Endothelial cell of umbilical vein (primary cell): ENCODE data around the gene CTSH.

Experiments used
- EZH2 ChIP-seq: IDR thresholded peaks from 2 replicates; pipeline ENCODE4 v1.6.1; 2012; ENCODE audit warnings: borderline replicate concordance, low read depth, mild to moderate bottlenecking, moderate library complexity, low read length, inconsistent platforms; ENCODE audit not compliant: severe bottlenecking
- FOS ChIP-seq: IDR thresholded peaks from 2 replicates; pipeline ENCODE4 v1.6.1; 2011; ENCODE audit warnings: mild to moderate bottlenecking, low read length, moderate library complexity, borderline replicate concordance; ENCODE audit not compliant: insufficient read depth
- JUN ChIP-seq: IDR thresholded peaks from 2 replicates; pipeline ENCODE4 v1.6.1; 2011; ENCODE audit warnings: borderline replicate concordance, low read depth; ENCODE audit not compliant: insufficient read length, insufficient read depth
- MAX ChIP-seq: IDR thresholded peaks from 2 replicates; pipeline ENCODE4 v1.6.1; 2011; ENCODE audit not compliant: insufficient read depth, insufficient read length
- MYC ChIP-seq: IDR thresholded peaks from one replicate; pipeline ENCODE4 v1.6.1; 2011; ENCODE audit warnings: mild to moderate bottlenecking, low read depth, low read length
- POLR2A ChIP-seq: IDR thresholded peaks from 2 replicates; pipeline ENCODE4 v1.6.1; 2012; ENCODE audit warnings: low read depth, mild to moderate bottlenecking, control low read depth, low read length
- POLR2AphosphoS5 ChIP-seq: IDR thresholded peaks from 2 replicates; pipeline ENCODE4 v1.6.1; 2012; ENCODE audit warnings: low read depth, mild to moderate bottlenecking, control low read depth, low read length, moderate library complexity; ENCODE audit not compliant: insufficient read depth
- TF ChIP-seq, protein P1 (sequence below), 2 donors: IDR thresholded peaks; 1 replicate in 1 of 2; 2 replicates in 1 of 2; pipeline ENCODE4 v1.5.1; 2011; ENCODE audit warnings: low read length in 2 of 2, mild to moderate bottlenecking in 2 of 2, moderate library complexity in 2 of 2, control low read depth in 1 of 2, inconsistent platforms in 1 of 2, low read depth in 1 of 2; ENCODE audit not compliant: insufficient read depth in 1 of 2; ENCODE audit errors: extremely low read depth in 1 of 2

- TF ChIP-seq POLR2A (no peak), EZH2 (no peak), POLR2AphosphoS5 (no peak), FOS (no peak), MAX (no peak), JUN (no peak), MYC (no peak)
- TF ChIP-seq, protein P1, sequence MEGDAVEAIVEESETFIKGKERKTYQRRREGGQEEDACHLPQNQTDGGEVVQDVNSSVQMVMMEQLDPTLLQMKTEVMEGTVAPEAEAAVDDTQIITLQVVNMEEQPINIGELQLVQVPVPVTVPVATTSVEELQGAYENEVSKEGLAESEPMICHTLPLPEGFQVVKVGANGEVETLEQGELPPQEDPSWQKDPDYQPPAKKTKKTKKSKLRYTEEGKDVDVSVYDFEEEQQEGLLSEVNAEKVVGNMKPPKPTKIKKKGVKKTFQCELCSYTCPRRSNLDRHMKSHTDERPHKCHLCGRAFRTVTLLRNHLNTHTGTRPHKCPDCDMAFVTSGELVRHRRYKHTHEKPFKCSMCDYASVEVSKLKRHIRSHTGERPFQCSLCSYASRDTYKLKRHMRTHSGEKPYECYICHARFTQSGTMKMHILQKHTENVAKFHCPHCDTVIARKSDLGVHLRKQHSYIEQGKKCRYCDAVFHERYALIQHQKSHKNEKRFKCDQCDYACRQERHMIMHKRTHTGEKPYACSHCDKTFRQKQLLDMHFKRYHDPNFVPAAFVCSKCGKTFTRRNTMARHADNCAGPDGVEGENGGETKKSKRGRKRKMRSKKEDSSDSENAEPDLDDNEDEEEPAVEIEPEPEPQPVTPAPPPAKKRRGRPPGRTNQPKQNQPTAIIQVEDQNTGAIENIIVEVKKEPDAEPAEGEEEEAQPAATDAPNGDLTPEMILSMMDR (IDR thresholded peaks at IDR 0.05; ENCODE audit: extremely low read depth in 1 of 2, insufficient read depth in 1 of 2, low read depth in 1 of 2, low read length in 2 of 2): no peak
These were observed 15.1 kb downstream of the CTSH start for GRCh38 chr15:78929536-78930264.
